NCI-H2196 treated with DMSO at 0.1 percent for 48 hours (cell line): ENCODE data around the gene ADGRE3.

ENCODE experiments used
- DNase-seq: peaks from one replicate; lab custom pipeline; 2025; ENCODE audit not compliant: unreplicated experiment; lab: John Stamatoyannopoulos, UW

ADGRE3 gene, protein sequence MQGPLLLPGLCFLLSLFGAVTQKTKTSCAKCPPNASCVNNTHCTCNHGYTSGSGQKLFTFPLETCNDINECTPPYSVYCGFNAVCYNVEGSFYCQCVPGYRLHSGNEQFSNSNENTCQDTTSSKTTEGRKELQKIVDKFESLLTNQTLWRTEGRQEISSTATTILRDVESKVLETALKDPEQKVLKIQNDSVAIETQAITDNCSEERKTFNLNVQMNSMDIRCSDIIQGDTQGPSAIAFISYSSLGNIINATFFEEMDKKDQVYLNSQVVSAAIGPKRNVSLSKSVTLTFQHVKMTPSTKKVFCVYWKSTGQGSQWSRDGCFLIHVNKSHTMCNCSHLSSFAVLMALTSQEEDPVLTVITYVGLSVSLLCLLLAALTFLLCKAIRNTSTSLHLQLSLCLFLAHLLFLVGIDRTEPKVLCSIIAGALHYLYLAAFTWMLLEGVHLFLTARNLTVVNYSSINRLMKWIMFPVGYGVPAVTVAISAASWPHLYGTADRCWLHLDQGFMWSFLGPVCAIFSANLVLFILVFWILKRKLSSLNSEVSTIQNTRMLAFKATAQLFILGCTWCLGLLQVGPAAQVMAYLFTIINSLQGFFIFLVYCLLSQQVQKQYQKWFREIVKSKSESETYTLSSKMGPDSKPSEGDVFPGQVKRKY

DNA sequence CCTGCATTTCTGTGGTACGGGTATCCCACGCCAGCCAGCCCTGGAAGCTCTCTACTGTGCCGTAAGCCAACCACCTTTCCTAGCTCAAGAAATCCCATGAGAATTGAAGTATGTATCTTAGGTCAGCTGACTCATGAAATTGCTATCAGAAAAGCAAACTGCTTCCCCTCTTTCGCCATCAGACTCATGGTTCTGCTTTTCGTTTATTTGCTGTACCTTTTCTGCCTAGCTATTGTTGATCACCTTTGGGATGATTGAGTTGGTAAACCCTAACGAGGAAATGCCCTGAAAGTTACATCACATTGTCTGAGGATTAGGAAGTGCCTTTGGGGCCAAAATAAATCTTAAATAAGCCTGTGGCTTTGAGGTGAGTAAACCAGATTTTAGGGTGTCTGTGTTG is at the start of gene ADGRE3:
Gene ADGRE3 (minus strand): TSS at position 81 of the 400 bp plus-strand sequence. CDS start 74 bp downstream, at position 7.
- DNase-seq, result no peak

DNA sequence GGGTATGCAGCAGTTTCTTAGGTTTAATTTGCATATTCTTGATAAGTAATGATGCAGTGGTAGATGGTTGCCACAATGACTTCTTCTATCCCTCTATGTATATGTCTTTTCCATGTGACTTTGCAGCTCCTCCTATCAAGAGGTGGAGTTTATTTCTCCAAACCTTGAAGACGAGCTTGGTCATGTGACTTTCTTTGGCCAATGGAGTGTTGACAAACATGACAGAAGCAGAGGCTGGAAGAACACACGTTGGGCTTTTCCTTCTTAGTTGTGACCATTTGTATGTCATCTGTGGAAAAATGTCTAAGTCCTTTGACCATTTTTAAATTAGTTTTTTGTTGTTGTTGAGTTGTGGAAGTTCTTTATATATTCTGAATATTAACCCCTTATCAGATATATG is 47.5 kb upstream of the ADGRE3 start:
- DNase-seq, result no peak

DNA sequence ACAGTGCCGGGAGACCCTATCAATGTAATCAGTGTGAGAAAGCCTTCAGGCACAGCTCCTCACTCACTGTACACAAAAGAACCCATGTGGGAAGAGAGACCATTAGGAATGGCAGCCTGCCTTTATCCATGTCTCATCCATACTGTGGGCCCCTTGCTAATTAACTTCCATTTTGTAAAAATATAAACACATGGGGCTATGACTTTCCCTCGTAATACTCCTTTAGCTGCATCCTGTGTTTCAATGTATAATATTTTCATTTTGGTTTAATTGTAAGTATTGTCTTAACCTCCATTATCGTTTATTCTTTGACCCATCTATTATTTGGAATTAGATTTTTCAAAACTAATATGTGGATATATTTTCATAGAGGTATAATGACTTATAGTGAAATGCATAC is 44.5 kb upstream of the ADGRE3 start:
- no peak for DNase-seq

DNA sequence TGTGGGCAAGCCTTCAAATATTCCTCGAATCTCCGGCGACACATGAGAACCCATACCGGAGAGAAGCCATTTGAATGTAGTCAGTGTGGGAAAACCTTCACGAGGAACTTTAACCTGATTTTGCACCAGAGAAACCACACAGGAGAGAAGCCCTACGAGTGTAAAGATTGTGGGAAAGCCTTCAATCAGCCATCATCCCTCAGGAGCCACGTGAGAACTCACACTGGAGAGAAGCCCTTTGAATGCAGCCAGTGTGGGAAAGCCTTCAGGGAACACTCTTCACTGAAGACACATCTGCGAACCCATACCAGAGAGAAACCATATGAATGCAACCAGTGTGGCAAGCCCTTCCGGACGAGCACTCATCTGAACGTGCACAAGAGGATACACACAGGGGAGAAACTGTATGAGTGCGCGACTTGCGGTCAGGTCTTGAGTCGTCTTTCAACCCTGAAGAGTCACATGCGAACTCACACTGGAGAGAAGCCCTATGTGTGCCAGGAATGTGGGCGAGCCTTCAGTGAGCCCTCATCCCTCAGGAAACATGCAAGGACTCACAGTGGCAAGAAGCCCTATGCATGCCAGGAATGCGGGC is 44.0 kb upstream of the ADGRE3 start:
- DNase-seq, result no peak

DNA sequence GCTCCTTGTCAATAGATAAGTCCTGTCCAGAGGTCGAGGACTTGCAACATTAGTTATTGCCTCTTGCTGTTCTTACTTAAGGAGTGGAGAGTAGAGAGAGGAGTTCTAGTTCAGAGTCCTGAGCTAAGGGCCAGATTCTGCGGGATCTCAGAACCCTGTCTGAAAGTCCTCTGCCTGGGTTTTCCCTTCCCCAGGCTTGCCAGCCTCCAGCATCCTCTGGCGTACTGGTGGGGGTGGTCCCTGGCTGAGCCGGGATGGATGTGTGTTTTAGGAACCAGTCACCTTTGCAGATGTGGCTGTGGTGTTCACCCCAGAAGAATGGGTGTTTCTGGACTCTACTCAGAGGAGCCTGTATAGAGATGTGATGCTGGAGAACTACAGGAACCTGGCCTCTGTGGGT is 41.2 kb upstream of the ADGRE3 start:
- no peak for DNase-seq

DNA sequence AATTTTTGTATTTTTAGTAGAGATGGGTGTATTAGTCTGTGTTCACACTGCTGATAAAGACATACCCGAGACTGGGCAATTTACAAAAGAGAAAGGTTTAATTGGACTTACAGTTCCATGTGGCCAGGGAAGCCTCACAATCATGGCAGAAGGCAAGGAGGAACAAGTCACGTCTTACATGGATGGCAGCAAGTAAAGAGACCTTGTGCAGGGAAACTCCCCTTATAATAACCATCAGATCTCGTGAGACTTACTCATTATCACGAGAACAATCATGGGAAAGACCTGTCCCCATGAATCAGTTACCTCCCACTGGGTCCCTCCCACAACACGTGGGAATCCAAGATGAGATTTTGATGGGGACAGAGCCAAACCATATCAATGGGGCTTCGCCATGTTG is 29.8 kb upstream of the ADGRE3 start:
- no peak for DNase-seq

DNA sequence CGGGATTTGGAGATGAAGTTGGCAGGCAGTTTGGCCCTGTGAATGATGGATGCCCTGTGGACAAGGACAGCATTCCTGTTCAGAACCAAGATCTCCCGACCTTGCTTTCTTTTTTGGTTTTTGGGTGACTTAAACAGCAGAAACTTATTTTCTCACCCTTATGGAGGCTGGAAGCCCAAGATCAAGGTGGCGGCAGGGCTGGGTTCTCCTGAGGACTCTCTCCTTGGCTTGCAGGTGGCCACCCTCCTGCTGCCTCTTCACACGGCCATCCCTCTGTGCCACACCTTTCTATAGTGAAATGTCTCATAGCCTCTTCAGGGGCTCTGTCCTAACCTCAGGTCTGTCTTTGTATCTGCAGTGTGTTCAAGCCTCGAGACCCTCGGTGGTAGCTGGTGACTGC is 29.2 kb upstream of the ADGRE3 start:
- no peak for DNase-seq

DNA sequence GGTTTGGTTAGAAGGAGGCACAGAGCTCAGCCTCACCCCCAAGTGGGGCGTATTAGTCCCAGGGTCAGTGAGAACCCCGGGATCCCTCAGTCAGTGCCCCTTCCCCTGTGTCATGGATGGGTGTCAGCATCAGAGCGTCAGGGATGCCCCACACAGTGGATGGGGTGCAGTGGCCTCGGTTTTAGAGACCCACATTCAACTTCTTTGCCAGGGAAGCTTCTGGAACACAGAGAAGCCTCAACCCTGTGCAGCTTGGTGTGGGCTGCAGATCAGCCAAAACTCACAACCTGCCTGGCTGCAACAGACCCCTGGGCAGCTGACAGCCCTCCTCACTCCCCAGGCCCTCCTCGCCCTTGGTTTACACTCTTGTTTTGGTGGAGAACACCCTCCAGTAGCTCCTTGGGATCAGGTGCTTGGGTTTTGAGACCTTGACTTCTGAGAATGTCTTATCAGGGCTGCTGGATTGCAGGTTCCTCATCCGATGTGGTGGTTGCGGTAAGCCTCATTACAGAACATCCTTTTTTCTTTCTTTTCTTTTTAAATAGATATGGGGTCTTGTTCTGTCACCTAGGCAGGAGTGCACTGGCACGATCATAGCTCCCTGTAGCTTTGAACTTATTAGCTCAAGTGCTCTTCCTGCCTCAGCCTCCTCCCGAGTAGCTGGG is 26.2 kb upstream of the ADGRE3 start:
- no peak for DNase-seq

DNA sequence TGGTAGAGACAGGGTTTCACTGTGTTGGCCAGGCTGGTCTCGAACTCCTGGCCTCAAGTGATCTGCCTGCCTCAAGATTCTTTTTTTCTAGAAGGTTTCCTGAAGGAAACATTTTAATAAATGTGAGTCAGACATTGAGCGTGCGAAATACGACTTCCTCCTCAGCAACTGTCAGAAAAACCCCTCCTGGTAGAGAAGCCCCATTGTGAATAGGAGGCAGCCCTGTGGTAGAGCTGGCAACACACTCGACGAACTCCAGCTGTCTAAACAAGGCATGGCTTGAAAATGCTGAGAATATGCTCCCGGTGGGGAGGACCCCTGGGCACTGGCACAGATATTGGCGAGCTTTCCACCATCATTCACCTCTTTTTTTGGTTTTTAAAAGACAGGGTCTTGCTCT is 25.0 kb upstream of the ADGRE3 start:
- no peak for DNase-seq

DNA sequence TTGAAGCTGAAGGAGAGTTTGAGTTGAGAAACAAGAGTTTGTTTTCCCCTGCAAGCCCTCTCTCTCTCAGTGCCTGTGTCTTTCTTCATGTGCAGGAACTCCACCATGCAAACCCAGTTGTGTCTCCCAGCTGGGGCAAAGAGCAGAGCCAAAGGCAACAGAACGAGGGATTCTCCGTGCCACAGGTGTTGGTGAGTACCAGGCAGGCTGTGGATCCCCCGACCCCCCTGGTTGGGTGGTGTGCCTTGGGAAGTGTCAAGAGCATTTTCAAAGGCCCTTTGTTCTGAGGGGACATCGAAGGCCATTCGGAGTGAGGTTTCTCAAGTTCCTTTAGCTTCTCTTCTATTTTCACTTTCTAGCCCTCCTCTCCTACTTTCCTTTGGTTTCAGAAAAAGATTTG is 20.8 kb upstream of the ADGRE3 start:
- DNase-seq, result no peak

DNA sequence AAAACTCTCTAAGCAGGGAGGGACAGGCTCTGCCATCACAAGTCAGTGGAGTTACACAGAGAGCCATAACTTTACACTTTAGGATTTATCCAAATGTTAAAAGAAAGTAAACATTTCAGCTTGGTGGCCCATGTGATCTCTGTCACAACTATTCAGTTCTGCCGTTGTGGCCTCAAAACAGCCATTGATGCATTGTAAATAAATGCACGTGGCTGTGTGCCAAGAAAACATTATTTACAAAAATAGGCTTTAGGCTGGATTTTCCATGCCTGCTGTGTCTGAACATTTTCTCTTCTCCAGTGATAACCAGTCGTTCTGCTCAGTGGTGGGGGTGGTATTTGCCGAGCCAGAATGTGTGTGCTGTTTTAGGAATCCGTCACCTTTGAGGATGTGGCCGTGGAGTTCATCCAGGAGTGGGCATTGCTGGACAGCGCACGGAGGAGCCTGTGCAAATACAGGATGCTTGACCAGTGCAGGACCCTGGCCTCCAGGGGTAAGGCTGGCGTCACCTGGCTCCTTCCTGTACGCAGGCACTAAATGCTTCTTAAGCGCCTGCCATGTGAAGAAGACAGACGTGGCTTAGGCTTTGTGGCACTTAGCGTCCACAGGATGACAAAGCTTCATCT is 20.1 kb upstream of the ADGRE3 start:
- no peak for DNase-seq

DNA sequence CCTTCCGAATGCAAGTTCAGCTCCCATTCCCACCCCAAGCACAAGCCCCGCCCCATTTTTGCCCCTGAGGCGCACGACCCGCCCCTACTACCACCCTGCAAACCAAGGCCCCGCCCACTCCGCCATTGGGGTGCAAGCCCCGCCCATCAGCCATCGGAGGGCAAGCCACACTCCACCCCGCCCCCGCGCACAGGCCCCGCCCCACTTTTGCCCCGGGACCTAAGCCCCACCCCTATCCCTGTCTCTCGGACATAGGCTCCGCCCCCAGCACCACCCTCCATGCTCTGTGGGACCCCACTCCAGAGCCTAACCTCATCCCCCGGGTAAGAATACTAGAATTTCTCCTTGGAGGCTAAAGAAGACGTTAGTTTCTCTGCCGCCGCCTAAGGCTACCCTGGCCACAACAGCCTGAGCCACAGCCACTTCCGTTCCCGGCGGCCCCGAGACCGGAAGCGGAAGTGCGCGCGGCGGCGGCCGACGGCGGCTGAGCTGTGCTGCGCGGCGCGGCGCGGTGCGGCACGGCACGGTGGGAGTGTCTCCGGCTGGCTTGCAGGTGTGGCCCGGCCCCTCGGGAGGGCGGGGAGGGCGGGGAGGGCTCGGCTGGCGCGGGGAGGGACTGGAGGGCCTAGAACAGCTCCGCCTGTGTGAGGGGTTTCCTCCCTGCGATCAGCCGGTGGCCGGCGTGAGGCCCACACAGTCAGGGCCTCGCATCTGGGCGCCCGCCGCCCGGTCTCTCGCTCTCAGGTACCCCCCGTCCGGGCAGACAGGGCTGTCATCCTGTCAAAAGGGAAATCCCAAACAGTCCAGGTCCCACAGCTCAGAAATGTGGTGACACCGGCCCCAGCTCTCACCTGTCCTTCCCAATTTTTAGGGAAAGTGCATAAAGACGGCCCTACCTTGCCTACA is 15.2 kb upstream of the ADGRE3 start, which contains the start of gene ZNF333:
Gene ZNF333 (plus strand): TSS at position 451 of the 906 bp plus-strand sequence. CDS start 3,444 bp downstream, outside the sequence.
- DNase-seq, result peak; percentile 89

DNA sequence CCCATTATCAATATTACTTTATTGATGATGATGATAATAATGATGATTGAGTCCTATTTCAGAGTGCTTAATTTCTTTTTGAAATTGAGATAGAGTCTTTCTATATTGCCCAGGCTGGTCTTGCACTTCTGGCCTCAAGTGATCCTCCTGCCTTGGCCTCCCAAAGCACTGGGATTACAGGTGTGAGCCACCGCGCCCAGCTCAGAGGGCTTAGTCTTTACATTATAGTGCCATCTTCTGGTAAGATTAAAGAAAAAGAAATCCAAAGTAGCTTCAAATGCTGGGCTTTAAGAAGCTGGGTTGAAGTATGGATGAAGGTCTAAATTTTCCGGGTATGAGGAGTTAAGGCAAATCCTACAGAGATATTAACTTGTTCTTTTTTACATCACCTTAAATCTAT is 11.8 kb upstream of the ADGRE3 start:
- DNase-seq, result no peak

DNA sequence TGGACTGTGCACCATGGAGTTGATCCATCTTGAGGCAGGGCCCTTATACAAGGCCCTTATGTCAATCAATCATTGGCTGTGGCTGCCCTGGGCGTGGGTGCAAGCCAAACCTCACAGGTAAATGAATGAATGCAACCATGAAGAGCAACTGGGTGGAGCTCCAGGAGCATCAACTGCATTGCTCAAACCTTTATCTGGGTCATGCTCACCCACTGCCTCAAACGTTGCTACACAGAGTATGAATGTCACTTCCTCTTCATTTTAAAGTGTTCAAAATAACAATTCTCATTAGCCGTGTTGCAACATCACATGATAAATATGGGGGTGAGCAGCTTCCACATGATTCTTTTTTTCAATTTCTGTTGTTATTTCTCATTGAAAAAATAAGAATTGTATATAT is 8.8 kb upstream of the ADGRE3 start:
- DNase-seq, result no peak

DNA sequence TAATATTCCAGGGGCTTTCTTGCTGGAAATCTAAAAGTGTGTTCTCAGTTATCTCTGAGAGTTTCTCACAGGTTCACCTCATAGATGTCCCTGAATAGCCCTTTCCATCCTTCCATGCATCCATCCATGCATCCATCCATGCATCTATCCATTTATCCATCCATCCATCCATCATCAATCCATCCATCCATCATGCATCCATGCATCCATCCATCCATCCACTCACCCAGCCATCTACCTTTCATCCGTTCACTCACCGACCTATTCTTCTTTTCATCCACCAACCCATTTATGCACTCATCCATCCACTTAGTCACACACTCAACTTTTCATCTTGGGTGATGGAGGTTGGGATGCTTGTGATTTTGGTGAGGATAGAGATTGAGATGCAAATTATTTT is 7.4 kb upstream of the ADGRE3 start:
- DNase-seq, result no peak

DNA sequence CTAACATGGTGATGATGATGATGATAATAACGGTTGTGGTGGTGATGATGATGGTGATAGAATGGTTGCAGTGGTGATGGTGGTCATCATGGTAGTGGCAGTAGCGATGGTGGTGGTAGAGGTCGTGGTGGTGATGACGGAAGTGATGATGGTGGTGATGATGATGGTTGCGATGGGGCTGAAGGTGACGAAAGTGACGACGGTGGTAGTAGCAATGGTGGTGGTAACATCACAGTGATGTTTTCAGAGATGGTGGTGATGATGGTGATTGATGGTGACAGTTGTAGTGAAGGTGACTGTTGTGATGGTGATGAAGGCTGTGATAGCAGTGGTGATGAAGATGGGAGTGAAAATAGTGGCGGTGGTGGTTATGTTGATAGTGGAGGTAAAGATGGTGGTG is 3.6 kb upstream of the ADGRE3 start:
- no peak for DNase-seq

DNA sequence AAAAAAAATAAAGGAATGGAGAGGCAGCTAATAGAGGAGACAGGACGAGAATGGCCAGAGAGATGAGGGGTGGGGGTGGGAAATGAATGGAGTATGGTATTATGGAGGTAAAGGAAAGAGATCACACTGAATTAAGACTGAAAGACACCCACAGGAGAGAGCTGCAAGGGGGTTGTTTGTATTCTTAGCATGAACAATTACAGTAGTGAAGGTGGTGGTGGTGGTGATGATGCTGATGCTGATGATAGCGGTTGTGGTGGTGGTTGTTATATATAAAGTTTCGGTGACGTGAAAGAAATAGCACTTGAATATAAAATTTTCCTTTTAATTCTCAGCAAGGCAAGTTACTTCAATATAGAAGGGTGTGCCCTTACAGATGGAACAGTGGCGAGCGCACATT is 2.8 kb upstream of the ADGRE3 start:
- no peak for DNase-seq

DNA sequence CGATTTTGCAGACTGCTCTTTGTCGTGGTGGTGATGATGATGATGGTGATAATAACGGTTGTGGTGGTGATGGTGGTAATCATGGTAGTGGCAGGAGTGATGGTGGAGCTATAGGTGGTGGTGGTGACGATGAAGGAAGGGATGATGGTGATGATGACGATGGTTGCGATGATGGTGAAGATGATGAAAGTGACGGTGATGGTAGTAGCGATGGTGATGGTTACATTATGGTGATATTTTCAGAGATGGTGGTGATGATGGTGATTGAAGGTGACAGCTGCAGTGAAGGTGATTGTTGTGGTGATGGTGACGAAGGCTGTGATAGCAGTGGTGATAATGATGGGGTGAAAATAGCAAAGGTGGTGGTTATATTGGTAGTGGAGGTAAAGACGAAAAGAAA is 2.1 kb upstream of the ADGRE3 start:
- DNase-seq, result no peak

DNA sequence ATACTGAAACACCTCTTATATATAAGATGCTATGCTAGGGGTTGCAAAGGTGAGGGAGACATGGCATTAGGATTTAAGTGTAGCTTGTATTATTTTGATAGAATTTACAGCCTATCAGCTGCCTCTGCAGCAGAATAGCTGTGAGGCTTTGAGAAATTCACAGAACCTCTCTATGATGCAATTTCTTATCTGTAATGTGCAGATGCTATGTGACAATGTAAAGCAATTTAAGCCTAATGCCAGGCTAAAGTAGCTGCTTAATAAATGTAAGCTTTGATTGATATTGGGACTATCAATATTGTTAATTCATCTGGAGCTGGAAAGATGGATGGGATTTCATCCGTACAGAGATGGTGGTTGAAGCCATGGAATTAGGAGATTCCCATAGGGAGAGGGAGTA is 1.6 kb downstream of the ADGRE3 start:
- DNase-seq, result no peak

DNA sequence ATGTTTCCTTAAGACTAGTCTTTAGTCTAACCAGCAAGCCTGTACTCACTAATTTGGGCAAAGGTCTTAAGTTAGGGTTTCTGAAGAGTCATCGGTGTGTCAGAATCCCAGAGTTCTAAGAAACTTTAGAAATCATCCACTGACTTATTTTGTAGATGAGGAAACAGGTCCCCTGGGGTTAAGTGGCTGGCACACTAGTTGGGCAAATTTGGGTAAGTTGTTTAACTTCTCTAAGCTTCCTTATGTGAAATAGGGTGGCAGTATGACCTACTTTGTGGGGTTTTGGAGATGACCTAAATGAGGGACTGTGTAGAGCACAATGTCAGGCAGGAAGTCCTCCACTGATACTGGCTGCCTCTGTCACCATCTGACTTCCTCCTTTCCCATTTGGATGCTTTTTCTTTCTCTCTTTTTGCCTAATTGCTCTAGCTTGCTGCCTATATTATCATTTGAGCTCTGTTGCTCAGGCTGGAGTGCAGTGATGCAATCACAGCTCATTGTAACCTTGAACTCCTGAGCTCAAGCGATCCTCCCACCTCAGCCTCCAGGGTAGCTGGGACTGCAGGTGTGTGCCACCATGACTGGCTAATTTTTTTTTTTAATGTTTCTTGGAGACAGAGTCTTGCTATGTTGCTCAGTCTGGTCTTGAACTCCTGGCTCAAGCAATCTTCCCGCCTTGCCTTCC is 2.3 kb downstream of the ADGRE3 start:
- no peak for DNase-seq
